Keratinocyte (primary cell): ENCODE measurements around the gene VIT.

Experiments
- CTCF ChIP-seq, 3 experiments: IDR thresholded peaks in 1 of 3; conservative IDR thresholded peaks in 1 of 3; optimal IDR thresholded peaks in 1 of 3; 2 replicates in 2 of 3; 3 replicates in 1 of 3; pipeline versions ENCODE3 to v1.5.1; 2011; ENCODE audit warnings: low read length in 3 of 3, mild to moderate bottlenecking in 3 of 3, moderate library complexity in 2 of 3, control low read depth in 1 of 3, inconsistent platforms in 1 of 3; ENCODE audit not compliant: insufficient read depth in 2 of 3; ENCODE audit errors: extremely low read depth in 1 of 3
- EZH2 ChIP-seq: IDR thresholded peaks from one replicate; pipeline ENCODE4 v1.6.1; 2012; ENCODE audit warnings: inconsistent platforms, mild to moderate bottlenecking, low read length, moderate library complexity

- TF ChIP-seq CTCF (optimal IDR thresholded peaks at IDR 0.05 in 1 of 3, IDR thresholded peaks at IDR 0.05 in 1 of 3, conservative IDR thresholded peaks at IDR 0.05 in 1 of 3; ENCODE audit: extremely low read depth in 1 of 3, insufficient read depth in 2 of 3, low read length in 3 of 3): no peak
- TF ChIP-seq EZH2: no peak
Observed at GRCh38 chr2:36777788-36778187, 81.3 kb downstream of the VIT start.
